HG02884 (cell line): ENCODE data around the gene DESI1.
A peak's percentile ranks its signal among the peaks of the same experiment; 100 is the strongest.
"Not testable (repeated sequence)": the region's sequence is repeated elsewhere in the genome, so short reads cannot be mapped to it uniquely, and the experiment has no call there.

Source experiments
- ATAC-seq: cut with Tn5 transposase; IDR thresholded peaks from one replicate; pipeline ENCODE4 v1.9.1; 2021; ENCODE audit warnings: mild to moderate bottlenecking, moderate library complexity; ENCODE audit not compliant: unreplicated experiment

The DESI1 gene

DNA sequence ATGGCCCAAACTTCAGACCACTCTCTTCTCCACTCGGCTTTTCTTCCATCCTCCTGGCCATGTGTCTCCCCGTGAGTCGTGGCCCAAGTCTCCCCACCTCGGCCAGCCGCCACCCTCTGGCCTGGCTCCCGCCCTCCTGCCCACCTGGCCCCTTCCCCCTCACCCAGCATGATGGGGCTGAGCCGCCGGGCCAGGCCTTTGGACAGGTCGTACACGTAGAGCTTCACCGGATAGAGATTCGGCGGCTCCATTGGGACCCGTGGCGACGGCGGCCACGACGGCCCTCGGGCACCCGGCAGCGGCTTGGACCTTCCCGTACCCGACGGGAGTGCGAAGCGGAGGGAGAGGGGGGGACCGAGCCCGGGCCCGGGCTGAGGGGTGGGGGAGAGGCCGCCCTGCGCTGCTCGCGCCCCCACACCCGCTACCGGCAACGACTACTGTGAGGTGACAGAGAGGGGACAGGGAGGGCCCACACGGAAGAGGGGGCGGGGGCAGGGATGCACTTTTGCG, at the start of gene DESI1:
Gene DESI1 (minus strand): TSS at position 455 of the 510 bp plus-strand sequence. CDS start 204 bp downstream, at position 251.
- ATAC-seq = peak; percentile 13

DNA sequence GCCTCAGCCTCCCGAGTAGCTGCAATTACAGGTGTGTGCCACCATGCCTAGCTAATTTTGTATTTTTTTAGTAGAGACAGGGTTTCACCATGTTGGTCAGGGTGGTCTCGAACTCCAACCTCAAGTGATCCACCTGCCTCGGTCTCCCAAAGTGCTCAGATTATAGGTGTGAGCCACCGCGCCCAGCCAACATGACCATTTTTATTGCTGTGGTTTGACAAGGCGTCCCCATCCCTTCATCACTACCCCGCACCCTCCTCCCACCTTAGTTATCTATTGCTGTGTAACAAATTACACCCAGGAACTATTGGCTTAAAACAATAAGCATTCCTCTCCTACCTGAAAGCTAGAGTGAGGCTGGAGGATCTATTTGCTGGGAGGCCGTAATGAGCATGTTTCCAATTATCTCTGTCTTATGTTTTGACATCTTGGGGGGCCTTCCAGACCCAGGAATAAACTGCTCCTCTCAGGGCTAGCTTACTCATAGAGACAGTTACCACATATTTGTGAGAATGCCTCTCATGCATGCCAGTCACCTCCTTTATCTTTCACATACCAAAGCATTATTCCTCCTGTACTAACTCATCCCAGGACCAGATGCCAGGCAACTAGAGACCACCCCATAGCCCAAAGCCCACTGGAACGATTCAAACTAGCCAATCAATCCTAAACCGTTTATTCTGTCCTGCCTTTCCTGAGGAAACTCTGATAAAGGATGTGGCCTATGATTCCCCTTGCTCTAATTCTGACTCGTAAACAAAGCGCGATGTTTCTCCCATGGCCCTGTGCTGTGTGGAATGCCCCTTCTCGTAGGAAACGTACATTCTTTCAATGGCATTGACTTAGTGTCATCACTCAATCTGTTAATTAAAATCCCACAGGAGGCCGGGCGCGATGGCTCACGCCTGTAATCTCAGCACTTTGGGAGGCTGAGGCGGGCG, 48.4 kb upstream of the DESI1 start:
- ATAC-seq = no peak

DNA sequence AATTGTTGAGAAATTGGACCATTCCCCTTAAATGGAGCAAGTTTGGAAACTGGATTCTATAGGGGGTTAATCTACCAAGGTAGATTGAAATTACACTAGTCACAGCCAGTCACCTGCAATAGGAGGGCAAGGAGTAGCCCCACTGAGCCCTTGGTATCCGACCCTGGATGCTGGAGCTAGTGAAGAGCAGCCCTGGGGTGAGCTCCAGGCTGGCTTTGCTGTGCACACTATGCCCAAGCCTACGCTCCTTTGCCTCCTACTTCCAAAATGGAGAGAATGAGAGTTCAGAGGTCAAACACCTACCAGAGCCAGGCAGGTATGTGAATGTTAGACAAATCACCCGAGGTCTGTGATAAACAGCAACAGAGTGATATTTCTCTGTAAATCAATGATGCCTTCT, 44.1 kb upstream of the DESI1 start:
- ATAC-seq = no peak

DNA sequence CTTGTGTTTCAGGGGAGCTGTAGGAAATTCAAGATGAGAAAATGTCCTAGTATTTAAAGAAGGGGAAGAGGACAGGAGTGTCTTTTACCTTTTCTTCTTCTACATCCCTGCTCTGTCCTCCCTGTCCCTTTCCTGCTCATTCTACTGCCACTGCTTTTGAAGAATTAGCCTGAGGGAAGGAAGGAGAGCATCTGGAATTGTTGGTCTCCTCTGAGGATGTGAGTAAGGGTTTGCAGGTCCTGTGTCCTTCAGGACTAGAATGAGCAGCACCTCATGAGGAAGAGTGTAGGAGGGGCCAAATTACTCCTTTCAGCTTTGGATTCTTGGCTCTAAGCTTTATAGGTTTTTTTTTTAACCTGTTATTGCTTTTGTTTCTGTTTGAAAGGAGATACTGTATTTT, 43.6 kb upstream of the DESI1 start:
- ATAC-seq = no peak

DNA sequence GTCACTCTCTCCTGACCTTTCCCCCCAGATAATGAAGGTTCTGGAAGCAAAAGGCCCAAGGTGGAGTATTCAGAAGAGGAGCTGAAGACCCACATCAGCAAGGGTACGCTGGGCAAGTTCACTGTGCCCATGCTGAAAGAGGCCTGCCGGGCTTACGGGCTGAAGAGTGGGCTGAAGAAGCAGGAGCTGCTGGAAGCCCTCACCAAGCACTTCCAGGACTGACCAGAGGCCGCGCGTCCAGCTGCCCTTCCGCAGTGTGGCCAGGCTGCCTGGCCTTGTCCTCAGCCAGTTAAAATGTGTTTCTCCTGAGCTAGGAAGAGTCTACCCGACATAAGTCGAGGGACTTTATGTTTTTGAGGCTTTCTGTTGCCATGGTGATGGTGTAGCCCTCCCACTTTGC, 42.8 kb upstream of the DESI1 start:
- not testable (repeated sequence) for ATAC-seq

DNA sequence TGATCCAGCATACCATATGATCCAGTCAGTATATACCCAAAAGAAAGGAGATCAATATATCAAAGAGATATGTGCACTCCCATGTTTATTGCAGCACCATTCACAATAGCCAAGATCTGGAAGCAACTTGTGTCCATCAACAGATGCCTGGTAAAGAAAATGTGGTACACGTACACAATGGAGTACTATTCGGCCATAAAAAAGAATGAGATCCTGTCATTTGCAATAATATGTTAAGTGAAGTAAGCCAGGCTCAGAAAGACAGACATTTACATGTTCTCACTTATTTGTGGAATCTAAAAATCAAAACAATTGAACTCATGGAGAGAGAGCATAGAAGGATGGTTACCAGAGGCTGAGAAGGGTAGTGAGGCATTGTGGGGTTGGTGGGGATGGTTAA, 40.9 kb upstream of the DESI1 start:
- ATAC-seq = no peak

DNA sequence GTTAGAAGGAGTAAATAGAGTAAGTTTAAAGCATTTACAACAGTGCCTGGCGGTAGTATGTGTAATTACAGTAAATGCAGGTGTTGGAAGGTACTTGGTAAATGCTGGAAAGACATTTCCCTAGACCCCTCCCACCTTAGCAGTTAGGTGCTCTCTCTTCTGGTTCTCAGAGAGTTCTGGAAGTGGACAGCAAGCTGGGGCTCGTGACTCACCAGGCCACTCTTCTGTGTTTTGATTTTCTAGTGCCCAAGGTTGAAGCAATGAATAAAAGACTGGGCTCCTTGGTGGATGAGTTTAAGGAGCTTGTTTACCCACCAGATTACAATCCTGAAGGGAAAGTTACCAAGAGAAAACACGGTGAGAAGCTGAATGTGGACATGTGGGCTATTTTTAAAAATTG, 40.2 kb upstream of the DESI1 start:
- ATAC-seq = no peak

DNA sequence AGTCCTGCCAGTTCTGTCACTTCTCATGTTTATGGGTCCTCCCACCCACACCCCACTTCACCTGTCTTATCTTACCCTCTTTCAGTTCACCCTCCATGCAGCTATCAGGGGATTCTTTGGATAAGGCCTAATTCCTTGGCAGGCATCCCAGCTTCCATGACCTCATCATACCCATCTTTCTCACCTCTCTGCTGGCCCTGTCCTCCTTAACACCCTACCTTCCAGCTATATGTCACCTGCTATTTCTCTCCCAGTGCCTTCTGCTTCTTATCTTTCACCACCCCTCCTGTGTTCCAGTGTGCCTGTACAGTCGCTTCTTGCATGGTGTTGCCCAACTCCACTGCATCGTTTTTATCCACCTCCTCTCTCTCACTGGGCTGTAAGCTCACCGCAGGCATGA, 39.6 kb upstream of the DESI1 start:
- no peak for ATAC-seq

DNA sequence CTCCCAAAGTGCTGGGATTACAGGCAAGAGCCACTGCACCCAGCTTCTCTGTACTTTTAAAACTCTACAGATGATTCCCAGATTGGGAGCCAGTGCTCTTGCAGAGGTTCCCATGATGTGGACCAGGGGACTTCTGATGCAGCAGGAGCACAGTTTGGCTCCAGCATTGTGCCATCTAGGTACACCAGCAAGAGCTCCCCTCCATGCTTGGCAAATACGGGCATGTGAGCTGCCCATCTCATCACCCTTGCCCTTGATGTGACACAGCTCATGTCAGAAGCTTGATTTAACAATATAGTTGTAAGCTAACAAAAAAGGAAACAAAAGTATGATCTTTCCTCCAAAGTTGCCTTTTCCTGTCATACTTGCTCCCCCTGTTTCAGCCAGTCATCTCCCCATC, 39.1 kb upstream of the DESI1 start:
- no peak for ATAC-seq

DNA sequence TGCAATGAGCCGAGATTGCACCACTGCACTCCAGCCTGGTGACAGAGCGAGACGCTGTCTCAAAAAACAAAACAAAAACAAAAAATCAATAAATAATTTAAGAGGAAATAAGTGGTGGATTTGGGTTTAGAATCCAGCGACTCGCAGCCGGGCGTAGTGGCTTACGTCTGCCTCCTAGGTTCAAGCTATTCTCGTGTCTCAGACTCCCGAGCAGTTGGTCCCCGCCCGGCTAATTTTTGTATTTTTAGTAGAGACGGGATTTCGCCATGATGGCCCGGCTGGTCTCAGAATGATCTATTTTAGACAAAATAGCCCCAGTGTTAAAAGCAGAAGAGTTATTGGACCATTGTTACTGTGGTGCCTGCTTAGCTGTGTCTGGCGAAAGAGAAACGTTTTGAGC, 38.0 kb upstream of the DESI1 start:
- ATAC-seq = no peak

DNA sequence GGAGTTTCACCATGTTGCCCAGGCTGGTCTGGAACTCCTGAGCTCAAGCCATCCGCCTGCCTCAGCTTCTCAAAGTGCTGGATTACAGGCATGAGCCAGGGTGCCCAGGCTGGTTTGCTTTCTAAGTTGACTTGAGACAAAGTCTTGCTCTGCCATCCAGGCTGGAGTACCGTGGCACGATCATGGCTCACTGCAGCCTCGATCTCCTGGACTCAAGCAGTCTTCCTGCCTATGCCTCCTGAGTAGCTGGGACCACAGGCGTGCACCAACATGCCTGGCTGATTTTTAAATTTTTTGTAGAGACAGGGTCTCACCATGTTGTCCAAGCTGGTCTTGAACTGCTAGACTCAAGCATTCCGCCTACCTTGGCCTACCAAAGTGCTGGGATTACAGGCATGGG, 36.9 kb upstream of the DESI1 start:
- ATAC-seq = no peak

DNA sequence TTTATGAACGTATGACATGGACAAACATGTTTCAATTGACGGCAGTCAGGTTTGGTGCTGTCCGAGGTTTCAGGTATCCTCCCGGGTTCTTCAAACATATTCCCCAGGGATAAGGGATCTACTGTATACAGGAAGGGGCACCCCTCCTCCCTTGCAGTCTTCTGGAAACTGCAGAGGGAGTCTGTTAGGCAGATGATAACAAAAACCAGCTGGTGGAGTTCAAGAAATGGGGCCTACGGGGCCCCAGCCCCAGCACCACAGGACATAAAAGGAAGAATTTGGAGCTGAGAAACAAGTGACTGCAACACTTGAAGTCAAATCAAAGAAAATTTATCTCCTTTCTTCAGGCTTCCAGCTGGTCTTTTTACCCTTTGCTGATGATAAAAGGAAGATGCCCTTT, 35.7 kb upstream of the DESI1 start:
- no peak for ATAC-seq

DNA sequence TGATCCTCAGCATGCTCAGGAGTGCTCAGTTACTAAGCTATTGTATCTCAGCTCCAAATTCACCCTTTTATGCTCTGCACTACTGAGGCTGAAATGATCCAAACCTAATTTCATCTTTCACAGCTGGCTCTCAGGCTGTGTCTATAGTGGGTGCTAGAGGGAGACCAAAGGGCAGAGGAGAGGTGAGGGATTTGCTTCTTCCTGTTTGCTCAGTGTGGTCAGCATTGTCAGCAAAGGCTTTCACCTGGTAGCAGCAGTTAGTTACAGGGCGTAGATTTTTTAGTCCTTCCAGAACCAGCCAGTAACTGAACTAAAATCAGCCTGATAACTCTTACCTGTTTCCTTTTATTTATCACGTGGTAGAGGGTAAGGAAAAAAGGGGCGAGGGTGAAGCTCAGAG, 33.5 kb upstream of the DESI1 start:
- ATAC-seq = no peak

DNA sequence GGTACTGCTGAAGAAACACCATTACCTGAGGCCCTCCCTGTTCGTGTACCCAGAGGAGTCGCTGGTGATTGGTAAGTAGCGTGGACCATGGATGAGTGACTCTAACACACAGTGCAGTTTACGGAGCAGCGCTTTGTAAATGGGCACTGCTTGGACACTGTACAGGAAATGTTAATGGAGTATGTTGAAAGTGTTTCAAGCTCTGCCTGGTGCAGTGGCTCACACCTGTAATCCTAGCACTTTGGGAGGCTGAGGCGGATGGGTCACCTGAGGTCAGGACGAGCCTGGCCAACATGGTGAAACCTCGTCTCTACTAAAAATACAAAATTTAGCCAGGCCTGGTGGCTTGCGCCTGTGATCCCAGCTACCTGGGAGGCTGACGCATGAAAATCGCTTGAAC, 30.0 kb upstream of the DESI1 start:
- no peak for ATAC-seq

DNA sequence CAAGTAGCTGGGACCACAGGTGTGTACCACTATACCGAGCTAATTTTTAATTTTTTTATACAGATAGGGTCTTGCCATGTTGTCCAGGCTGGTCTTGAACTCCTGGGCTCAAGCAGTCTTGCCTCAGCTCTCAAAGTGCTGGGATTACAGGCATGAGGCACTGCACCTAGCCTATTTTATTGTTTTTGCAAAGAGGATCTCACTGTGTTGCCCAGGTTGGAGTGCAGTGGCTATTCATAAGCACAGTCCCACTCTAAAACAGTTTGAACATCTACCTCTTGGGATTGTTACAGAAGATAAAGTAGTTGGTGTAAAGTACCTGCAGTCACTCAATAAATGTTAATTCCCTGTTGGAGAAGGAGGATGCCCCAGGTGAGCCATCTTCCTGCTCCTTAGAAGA, 29.4 kb upstream of the DESI1 start:
- no peak for ATAC-seq

DNA sequence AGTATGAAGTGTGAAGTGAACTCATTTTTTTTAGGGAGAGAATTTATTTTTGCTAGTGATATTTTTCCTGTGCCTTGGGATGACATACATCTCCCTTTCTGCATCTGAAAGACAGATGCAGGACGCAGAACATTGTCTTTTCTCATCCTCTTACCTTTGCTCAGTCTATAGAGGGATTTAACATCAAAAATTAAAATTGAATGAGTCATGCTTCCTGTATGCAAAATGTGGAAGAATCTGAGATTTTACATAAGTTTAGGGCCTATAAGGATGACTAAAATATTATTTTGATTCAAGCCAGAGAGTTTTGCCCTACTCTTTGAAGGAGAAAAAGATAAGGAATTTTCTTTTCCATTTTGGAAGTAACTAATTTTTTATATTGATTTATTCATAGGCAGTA, 27.6 kb upstream of the DESI1 start:
- ATAC-seq = no peak

DNA sequence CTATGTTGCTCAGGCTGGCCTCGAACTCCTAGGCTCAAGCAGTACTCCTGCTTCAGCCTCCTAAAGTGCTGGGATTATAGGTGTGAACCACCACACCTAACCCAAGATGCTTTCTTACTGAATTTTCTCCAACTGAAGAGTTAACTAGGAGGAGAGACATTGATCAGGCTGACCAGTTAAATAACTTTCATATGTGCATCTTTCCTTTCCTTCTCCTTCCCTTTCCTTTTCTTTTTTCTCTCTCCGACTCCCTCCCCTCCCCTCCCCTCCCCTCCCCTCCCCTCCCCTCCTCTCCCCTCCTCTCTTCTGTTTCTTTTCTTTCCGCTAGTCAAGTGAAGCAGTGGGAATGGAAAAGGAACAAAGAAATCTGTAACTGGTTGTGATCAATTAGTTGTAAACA, 26.9 kb upstream of the DESI1 start:
- ATAC-seq = no peak

DNA sequence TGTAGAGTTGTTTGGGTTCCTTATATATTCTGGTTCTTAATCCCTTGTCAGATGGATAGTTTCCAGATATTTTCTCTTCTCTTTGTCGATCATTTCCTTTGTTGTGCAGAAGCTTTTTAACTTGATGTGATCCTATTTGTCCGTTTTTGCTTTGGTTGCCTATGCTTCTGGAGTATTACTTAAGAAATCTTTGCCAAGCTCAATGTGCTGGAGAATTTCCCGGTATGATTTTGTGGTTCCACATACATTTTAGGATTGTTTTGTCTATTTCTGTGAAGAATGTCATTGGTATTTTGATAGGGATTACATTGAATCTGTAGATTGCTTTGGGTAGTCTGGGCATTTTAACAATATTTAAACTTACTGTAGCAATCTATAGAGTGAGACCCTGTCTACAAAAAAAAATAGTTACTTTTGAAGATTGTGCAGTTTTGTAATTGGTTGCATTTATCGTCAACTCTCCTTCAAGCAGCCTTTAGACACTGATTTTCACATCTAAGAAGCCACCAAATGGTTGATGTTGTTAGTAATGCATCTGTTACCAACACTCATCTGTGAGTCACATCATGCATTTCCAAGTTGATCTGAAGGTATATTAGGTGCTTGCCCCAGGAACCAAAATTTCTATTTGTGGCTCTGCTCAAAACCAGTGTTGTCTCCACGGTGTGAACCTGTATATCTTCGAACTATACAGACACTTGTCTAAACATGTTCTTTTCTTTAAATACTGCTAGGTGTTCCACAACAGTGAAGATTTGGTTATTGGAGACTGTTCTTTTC, 21.7 kb upstream of the DESI1 start:
- no peak for ATAC-seq

DNA sequence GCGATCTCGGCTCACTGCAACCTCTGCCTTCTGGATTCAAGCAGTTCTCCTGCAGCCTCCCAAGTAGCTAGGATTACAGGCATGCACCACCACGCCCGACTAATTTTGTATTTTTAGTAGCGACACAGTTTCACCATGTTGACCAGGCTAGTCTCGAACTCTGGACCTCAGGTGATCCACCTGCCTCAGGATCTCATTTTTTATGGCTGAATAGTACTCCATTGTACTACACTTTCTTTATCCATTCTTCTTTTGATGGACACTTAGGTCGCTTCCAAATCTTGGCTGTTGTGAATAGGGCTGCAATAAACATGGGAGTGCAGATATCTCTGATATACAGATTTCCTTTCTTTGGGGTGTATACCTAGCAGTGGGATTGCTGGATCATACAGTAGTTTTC, 21.0 kb upstream of the DESI1 start:
- ATAC-seq = no peak

DNA sequence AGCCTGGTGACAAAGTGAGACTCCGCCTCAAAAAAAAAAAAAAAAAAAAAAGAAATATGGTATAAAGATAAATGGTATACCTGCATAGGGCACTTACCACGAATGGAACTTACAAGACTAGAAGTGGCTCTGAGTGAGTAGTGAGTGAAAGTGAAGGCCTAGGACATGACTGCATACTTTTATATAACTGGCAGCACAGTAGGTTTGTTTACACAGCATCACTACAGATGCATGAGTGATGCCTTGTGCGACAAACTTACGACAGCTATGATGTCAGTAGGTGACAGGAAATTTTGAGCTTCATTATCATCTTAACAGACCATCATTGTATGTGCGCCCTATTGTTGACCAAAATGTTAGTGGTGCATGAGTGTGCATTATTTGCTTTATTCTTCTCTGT, 17.9 kb upstream of the DESI1 start:
- no peak for ATAC-seq

DNA sequence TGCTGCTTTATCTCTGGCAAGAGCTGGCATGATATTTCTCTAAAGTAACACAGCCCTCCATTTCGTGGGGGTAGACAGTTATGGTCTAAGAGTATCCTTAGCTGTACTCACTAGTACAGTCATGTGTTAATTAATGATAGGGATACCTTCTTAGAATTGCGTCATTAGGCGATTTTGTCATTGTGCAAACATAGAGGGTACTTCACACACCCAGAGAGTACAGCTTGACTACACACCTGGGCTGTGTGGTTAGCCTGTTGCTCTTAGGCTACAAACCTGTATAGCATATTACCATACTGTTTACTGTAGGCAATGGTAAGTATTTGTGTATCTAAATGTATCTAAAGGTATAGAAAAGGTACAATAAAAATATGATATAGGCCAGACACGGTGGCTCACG, 17.3 kb upstream of the DESI1 start:
- ATAC-seq = no peak

DNA sequence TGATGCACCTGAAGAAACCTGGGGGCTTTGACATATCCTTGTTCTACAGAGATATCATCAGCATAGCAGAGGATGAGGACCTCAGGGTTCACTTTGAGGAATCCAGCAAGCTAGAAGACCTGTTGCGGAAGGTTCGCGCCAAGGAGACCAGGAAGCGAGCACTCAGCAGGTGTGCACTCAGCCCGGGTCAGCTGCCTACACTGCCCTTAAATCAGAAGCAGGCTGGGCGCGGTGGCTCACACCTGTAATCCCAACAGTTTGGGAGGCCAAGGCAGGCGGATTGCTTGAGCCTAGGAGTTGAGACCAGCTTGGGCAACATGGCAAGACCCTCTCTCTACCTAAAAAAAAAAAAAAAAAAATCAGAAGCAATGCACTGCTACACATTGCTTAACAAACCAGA, 16.8 kb upstream of the DESI1 start:
- not testable (repeated sequence) for ATAC-seq
